Vagina (tissue), 2 donors: ENCODE results near the gene CD160.

ENCODE experiments used
- CTCF ChIP-seq, 3 experiments: fragments of 450-650 bp in 2 of 3; fragments of 200-600 bp in 1 of 3; sonication (generic) in 1 of 3; IDR thresholded peaks; one replicate each; pipeline ENCODE4 v1.5.1; 2017 to 2019; ENCODE audit warnings: antibody characterized with exemption in 3 of 3, mild to moderate bottlenecking in 2 of 3, moderate library complexity in 2 of 3
- POLR2A ChIP-seq, 2 donors: fragments of 450-650 bp; IDR thresholded peaks; one replicate each; pipeline ENCODE4 v1.6.1; 2017; ENCODE audit warnings: antibody characterized with exemption in 2 of 2, mild to moderate bottlenecking in 2 of 2, moderate library complexity in 2 of 2
- POLR2AphosphoS5 ChIP-seq, 2 donors: sonication (generic); formaldehyde crosslinking; IDR thresholded peaks; one replicate each; pipeline ENCODE4 v1.9.0; 2017; ENCODE audit warnings: antibody characterized with exemption in 2 of 2, mild to moderate bottlenecking in 2 of 2, low read depth in 1 of 2; ENCODE audit not compliant: insufficient read depth in 1 of 2

- TF ChIP-seq CTCF (IDR thresholded peaks at IDR 0.05) (no peak), POLR2AphosphoS5 (IDR thresholded peaks at IDR 0.05; ENCODE audit: insufficient read depth in 1 of 2, low read depth in 1 of 2) (no peak), POLR2A (IDR thresholded peaks at IDR 0.05) (no peak)
Observed at GRCh38 chr1:145708063-145708462, 11.2 kb upstream of the CD160 start.
